Measurements from ENCODE around the gene CORO2B.
A peak's percentile ranks its signal among the peaks of the same experiment; 100 is the strongest.

Gene CORO2B

DNA sequence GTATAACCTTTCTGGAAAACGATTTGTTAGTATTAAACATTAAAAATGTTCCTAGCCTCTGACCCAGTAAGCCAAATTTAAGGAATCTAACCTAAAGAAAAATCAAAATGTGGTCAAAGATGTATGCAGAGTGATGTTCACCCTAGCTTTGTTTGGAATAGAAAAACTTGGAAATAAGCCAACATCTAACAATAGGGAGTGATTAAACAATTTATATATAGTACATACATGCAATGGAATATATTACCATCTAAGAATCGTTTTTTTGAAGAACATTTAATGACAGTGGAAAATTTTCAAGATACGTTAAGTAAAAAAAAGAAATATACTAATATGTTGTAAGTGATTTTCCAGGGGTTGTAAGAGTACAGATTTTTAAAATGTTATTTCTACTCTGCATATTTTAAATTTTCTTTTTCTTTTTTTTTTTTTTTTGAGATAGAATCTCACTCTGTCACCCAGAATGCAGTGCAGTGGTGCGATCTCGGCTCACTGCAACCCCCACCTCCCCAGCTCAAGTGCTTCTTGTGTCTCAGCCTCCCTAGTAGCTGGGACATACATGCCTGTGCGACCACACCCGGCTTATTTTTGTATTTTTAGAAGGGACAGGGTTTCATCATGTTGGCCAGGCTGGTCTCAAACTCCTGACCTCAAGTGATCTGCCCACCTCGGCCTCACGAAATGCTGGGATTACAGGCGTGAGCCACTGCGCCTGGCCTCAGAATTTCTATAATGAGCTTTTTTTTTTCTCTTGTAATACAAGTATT is 187.0 kb downstream of the CORO2B start:
- H3K4me3 ChIP-seq (ENCODE audit: low read depth, low read length), result no peak overlapping the region
- TF ChIP-seq, protein P1, sequence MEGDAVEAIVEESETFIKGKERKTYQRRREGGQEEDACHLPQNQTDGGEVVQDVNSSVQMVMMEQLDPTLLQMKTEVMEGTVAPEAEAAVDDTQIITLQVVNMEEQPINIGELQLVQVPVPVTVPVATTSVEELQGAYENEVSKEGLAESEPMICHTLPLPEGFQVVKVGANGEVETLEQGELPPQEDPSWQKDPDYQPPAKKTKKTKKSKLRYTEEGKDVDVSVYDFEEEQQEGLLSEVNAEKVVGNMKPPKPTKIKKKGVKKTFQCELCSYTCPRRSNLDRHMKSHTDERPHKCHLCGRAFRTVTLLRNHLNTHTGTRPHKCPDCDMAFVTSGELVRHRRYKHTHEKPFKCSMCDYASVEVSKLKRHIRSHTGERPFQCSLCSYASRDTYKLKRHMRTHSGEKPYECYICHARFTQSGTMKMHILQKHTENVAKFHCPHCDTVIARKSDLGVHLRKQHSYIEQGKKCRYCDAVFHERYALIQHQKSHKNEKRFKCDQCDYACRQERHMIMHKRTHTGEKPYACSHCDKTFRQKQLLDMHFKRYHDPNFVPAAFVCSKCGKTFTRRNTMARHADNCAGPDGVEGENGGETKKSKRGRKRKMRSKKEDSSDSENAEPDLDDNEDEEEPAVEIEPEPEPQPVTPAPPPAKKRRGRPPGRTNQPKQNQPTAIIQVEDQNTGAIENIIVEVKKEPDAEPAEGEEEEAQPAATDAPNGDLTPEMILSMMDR (conservative IDR thresholded peaks at IDR 0.05; ENCODE audit: low read depth, low read length), result no peak
- DNase-seq (ENCODE audit: low read depth), result no peak

DNA sequence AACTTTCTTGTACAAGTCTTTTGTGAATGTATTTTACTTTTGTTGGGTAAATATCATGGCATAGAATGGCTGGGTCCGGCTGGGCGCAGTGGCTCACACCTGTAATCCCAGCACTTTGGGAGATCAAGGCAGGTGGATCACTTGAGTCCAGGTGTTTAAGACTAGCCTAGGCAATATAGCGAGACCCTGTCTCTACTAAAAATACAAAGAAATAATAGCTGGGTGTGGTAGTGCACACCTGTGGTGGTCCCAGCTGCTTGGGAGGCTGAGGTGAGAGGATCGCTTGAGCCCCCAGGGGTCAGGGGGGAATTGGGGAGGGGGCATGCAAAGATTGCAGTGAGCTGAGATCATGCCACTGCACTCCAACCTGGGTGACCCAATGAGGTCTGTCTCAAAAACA is 189.0 kb downstream of the CORO2B start:
- TF ChIP-seq, protein P1 (conservative IDR thresholded peaks at IDR 0.05; ENCODE audit: low read depth, low read length), result no peak
- DNase-seq (ENCODE audit: low read depth), result no peak
- no peak overlapping the region for H3K4me3 ChIP-seq (ENCODE audit: low read depth, low read length)

DNA sequence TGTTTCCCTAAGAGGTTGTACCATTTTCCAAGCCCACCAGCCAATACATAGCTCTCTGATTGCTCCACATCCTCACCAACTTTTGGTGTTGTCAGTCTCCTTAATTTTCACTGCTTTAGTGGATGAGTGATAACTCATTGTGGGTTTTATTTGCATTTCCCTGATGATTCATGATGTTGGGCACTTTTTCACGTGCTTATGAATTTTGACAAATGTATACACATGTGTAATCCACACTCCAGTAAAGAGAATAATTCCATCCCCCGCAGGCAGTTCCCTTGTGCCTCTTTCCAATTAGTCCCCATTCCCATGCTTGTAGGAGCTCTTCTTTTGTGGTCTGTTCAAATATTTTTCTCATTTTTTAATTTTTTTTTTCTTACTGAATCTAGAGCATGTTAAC is 189.5 kb downstream of the CORO2B start:
- DNase-seq (ENCODE audit: low read depth), result peak; percentile 14
- TF ChIP-seq, protein P1 (conservative IDR thresholded peaks at IDR 0.05; ENCODE audit: low read depth, low read length), result no peak
- H3K4me3 ChIP-seq (ENCODE audit: low read depth, low read length), result no peak overlapping the region

DNA sequence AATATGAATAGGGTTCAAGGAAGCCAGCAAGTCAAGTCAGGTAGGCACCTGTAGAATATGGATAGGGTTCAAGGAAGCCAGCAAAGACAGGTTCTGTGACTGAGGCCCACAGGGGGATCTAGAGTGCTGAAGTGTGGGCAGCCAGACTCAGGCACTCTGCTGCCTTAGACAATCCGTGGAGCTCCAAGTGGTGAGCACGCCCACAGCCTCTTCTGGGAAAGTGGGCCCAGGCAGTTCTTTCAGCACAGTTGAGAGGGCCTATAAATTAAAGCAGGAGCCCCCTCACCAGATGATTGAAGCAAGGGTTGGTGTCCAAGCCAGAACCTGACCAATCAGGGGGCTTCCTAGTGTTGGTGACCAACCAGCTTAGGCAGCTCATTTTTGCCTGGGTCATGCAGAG is 190.9 kb downstream of the CORO2B start:
- TF ChIP-seq, protein P1 (conservative IDR thresholded peaks at IDR 0.05; ENCODE audit: low read depth, low read length), result no peak
- no peak for DNase-seq (ENCODE audit: low read depth)
- H3K4me3 ChIP-seq (ENCODE audit: low read depth, low read length), result no peak overlapping the region

DNA sequence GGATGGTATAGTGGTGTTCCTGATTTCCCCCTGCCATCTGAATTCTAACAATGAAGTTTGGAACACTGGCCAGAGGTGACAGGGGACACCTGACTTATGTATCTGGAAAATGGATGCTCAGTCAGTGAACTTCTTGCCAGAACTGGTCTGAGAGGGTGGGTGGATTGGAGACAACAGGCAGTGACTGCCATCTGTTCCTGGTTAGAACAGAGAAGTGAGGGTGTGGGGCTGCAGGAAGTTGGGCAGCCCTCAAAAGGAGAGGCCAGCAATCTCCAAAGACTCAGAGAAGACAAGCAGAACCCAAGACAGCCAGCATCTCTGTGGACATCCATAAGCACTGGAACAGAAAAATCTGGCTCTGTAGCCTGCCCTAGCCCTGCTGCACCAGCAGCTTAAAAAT is 191.4 kb downstream of the CORO2B start:
- H3K4me3 ChIP-seq (ENCODE audit: low read depth, low read length), result no peak overlapping the region
- no peak for DNase-seq (ENCODE audit: low read depth)
- TF ChIP-seq, protein P1 (conservative IDR thresholded peaks at IDR 0.05; ENCODE audit: low read depth, low read length), result no peak

DNA sequence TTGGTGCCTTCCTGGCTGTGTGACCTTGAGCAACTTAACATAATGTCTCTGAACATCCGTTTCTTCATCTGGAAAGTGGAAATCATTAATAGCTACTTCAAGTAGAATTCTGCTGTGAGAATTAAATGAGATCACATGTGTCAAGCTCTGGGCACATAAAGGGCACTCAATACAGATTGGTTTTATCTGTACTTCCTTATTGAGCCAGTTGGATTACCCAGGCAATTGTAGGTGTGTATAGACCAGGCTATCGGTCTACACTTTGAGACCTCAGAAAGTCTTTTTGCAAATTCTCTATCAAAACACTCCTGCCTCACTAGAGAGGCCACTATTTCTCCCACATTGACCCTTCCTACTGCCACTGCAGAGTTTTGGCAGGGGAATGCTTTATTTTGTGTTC is 194.2 kb downstream of the CORO2B start:
- no peak for DNase-seq (ENCODE audit: low read depth)
- H3K4me3 ChIP-seq (ENCODE audit: low read depth, low read length), result no peak overlapping the region
- TF ChIP-seq, protein P1 (conservative IDR thresholded peaks at IDR 0.05; ENCODE audit: low read depth, low read length), result no peak

DNA sequence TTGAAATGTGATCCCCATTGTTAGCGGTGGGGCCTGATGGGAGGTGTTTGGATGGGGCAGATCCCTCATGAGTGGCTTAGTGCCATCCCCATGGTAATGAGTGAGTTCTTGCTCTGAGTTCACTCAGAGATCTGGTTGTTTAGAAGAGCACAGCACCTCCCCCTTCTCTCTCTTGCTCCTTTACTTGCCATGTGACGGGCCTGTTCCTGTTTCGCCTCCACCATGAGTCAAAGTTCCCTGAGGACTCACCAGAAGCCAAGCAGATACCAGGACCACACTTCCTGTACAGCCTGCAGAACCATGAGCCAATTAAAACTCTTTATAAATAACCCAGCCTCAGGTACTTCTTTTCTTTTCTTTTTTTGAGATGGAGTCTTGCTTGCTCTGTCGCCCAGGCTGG is 195.3 kb downstream of the CORO2B start:
- TF ChIP-seq, protein P1 (conservative IDR thresholded peaks at IDR 0.05; ENCODE audit: low read depth, low read length), result no peak
- DNase-seq (ENCODE audit: low read depth), result no peak
- H3K4me3 ChIP-seq (ENCODE audit: low read depth, low read length), result no peak overlapping the region

Measured in choroid plexus epithelial cell (primary cell).